B cell (primary cell): Measurements from ENCODE around the gene VIPAS39.

ENCODE experiments used
- EZH2 ChIP-seq: IDR thresholded peaks from 2 replicates; pipeline ENCODE4 v1.6.1; 2012; ENCODE audit warnings: borderline replicate concordance, low read depth, mild to moderate bottlenecking, moderate library complexity, low read length; ENCODE audit not compliant: insufficient read depth, poor library complexity, severe bottlenecking
- TF ChIP-seq, protein P1 (sequence below): fragments of 200-600 bp; IDR thresholded peaks from one replicate; pipeline ENCODE4 v1.8.0; 2022; ENCODE audit warnings: antibody characterized with exemption, mild to moderate bottlenecking

DNA sequence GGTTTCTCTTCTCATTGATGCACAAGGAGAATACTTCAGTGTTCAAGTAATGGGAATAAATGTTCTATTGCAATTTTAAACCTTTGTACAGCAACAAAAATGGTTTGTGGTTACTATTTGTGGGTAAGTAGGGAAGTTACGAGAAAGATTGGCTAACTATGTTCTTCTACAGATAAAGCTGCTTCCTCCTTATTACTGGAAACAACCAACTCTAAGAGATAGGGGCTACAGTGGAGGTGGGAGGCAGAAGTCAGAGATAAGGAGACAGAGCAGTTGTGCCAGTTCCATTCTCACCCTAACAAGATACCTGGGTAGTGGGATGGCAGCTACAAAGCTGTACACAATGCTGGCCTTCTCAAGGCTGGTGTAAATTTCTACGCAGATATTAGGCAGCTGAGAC lies 50.2 kb downstream of the VIPAS39 start:
- TF ChIP-seq, protein P1, sequence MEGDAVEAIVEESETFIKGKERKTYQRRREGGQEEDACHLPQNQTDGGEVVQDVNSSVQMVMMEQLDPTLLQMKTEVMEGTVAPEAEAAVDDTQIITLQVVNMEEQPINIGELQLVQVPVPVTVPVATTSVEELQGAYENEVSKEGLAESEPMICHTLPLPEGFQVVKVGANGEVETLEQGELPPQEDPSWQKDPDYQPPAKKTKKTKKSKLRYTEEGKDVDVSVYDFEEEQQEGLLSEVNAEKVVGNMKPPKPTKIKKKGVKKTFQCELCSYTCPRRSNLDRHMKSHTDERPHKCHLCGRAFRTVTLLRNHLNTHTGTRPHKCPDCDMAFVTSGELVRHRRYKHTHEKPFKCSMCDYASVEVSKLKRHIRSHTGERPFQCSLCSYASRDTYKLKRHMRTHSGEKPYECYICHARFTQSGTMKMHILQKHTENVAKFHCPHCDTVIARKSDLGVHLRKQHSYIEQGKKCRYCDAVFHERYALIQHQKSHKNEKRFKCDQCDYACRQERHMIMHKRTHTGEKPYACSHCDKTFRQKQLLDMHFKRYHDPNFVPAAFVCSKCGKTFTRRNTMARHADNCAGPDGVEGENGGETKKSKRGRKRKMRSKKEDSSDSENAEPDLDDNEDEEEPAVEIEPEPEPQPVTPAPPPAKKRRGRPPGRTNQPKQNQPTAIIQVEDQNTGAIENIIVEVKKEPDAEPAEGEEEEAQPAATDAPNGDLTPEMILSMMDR: no peak
- TF ChIP-seq EZH2: no peak
